Keratinocyte (primary cell): ENCODE results near the gene SLC39A11. TPM values are rescaled to one million over a fixed set of nuclear protein-coding genes. Genes with fewer than 3 reads are reported as not detected.

Experiments
- DNase-seq: peaks from one replicate; pipeline ENCODE4 v3.0.0-alpha.2; 2011; ENCODE audit warnings: low read depth, missing footprints, low spot score
- FAIRE-seq: peaks from 2 replicates; lab custom pipeline; 2011; peaks lifted over from hg19 to GRCh38; lab: Jason Lieb, UNC
- H2AFZ ChIP-seq: 2 replicates; pipeline ENCODE4 v1.6.0; 2012; ENCODE audit warnings: low read length, control low read depth, inconsistent platforms; ENCODE audit not compliant: control insufficient read depth
- H3K27ac ChIP-seq: 2 replicates; pipeline ENCODE4 v1.5.1; 2011; ENCODE audit warnings: low read length; ENCODE audit not compliant: control insufficient read depth, insufficient read depth
- H3K27me3 ChIP-seq: 3 replicates; pipeline ENCODE4 v1.6.0; 2011; ENCODE audit warnings: low read length; ENCODE audit not compliant: control insufficient read depth, insufficient read depth; ENCODE audit errors: extremely low read depth
- H3K36me3 ChIP-seq, 2 experiments: 2 replicates in 1 of 2; 3 replicates in 1 of 2; pipeline ENCODE4 v1.5.1; 2011; ENCODE audit warnings: low read length in 2 of 2, mild to moderate bottlenecking in 1 of 2; ENCODE audit not compliant: control insufficient read depth in 2 of 2, insufficient read depth in 2 of 2; ENCODE audit errors: extremely low read depth in 1 of 2
- H3K4me1 ChIP-seq: 3 replicates; pipeline ENCODE4 v1.5.1; 2011; ENCODE audit warnings: low read length; ENCODE audit not compliant: control insufficient read depth, insufficient read depth; ENCODE audit errors: extremely low read depth
- H3K4me2 ChIP-seq: 3 replicates; pipeline ENCODE4 v1.6.0; 2011; ENCODE audit warnings: low read depth, low read length; ENCODE audit not compliant: control insufficient read depth, insufficient read depth; ENCODE audit errors: extremely low read depth
- H3K4me3 ChIP-seq, 3 experiments: fragments of 200-600 bp in 1 of 3; sonication (generic) in 1 of 3; 2 replicates in 2 of 3; 3 replicates in 1 of 3; pipeline ENCODE4 v1.5.1; 2011 to 2016; ENCODE audit warnings: low read length in 3 of 3, mild to moderate bottlenecking in 3 of 3, control low read depth in 2 of 3, inconsistent platforms in 1 of 3, low read depth in 1 of 3, mixed read lengths in 1 of 3, mixed run types in 1 of 3, moderate library complexity in 1 of 3; ENCODE audit not compliant: control insufficient read depth in 2 of 3, insufficient read depth in 2 of 3; ENCODE audit errors: extremely low read depth in 1 of 3
- H3K79me2 ChIP-seq: 2 replicates; pipeline ENCODE4 v1.6.0; 2012; ENCODE audit warnings: low read length; ENCODE audit not compliant: control insufficient read depth, insufficient read depth
- H3K9ac ChIP-seq: 3 replicates; pipeline ENCODE4 v1.6.0; 2011; ENCODE audit warnings: low read length; ENCODE audit not compliant: control insufficient read depth, insufficient read depth; ENCODE audit errors: extremely low read depth
- H3K9me1 ChIP-seq: 3 replicates; pipeline ENCODE4 v1.6.0; 2011; ENCODE audit warnings: low read length; ENCODE audit not compliant: control insufficient read depth, insufficient read depth; ENCODE audit errors: extremely low read depth
- H3K9me3 ChIP-seq: 2 replicates; pipeline ENCODE4 v1.5.1; 2012; ENCODE audit warnings: low read depth, low read length; ENCODE audit not compliant: control insufficient read depth
- H4K20me1 ChIP-seq: 3 replicates; pipeline ENCODE4 v1.6.0; 2011; ENCODE audit warnings: low read length; ENCODE audit not compliant: control insufficient read depth, insufficient read depth; ENCODE audit errors: extremely low read depth
- EZH2 ChIP-seq: IDR thresholded peaks from one replicate; pipeline ENCODE4 v1.6.1; 2012; ENCODE audit warnings: inconsistent platforms, mild to moderate bottlenecking, low read length, moderate library complexity
- dilution Hi-C: fragments of 300-500 bp; cut with MboI; formaldehyde crosslinking; loops from one replicate; pipeline ENCODE4 v1.7.0; 2020; ENCODE audit warnings: low sequenced_read_pairs; ENCODE audit not compliant: extremely low pct_ligation_motif_present
- polyA plus RNA-seq, 5 experiments: library from polyadenylated mRNA; depleted of rRNA in 3 of 5; stranded (reverse) in 3 of 5; stranded (forward) in 1 of 5; unstranded in 1 of 5; fragments of >200 nt; gene quantifications; 1 replicate in 1 of 5; 2 replicates in 3 of 5; 3 replicates in 1 of 5; pipeline versions ENCODE4 v1.2.1 to v1.2.3, GENCODE V29; 2011 to 2012; ENCODE audit warnings: missing spikeins in 2 of 5, low read depth in 1 of 5, low replicate concordance in 1 of 5
- TF ChIP-seq, protein P1 (sequence below), 3 experiments: IDR thresholded peaks in 1 of 3; conservative IDR thresholded peaks in 1 of 3; optimal IDR thresholded peaks in 1 of 3; 2 replicates in 2 of 3; 3 replicates in 1 of 3; pipeline versions ENCODE3 to v1.5.1; 2011; ENCODE audit warnings: low read length in 3 of 3, mild to moderate bottlenecking in 3 of 3, moderate library complexity in 2 of 3, control low read depth in 1 of 3, inconsistent platforms in 1 of 3; ENCODE audit not compliant: insufficient read depth in 2 of 3; ENCODE audit errors: extremely low read depth in 1 of 3

Gene SLC39A11
- polyA plus RNA-seq, 1 donor (not counting 4 experiments of a cell fraction or from before 2014, with no cell fraction given) = 11.5 TPM

DNA sequence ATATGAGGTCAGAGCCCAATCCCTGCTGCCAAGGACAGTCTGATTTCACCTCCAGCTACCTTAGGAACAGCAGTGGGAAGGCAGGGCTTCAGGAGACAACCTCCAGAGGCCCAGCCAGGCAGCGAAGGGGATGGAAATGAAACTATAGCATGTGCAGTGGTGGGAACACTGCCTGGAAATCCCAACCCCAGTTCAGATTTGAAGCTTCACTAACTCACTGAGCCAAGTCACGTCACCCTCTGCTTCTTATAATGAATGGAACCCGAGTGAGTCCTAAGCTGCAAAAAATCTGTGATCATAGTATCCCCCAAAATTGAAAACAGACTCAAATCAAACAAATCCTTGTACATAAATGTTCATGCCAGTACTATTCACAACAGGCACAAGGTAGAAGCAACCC is 36.0 kb upstream of the SLC39A11 start:
- Histone ChIP-seq H3K27me3 (no peaks in the 10 kb centered on the region), H3K79me2 (no peaks in the 10 kb centered on the region), H3K4me3 (no peak overlapping the region), H3K9me3 (no peaks in the 10 kb centered on the region), H3K36me3 (no peaks in the 10 kb centered on the region), H3K4me1 (no peaks in the 10 kb centered on the region), H3K9me1 (no peaks in the 10 kb centered on the region), H4K20me1 (no peaks in the 10 kb centered on the region), H2AFZ (no peak overlapping the region), H3K4me2 (no peak overlapping the region), H3K9ac (no peak overlapping the region), H3K27ac (no peak overlapping the region)
- FAIRE-seq = no peak
- dilution Hi-C loops = no loop called here
- TF ChIP-seq, protein P1, sequence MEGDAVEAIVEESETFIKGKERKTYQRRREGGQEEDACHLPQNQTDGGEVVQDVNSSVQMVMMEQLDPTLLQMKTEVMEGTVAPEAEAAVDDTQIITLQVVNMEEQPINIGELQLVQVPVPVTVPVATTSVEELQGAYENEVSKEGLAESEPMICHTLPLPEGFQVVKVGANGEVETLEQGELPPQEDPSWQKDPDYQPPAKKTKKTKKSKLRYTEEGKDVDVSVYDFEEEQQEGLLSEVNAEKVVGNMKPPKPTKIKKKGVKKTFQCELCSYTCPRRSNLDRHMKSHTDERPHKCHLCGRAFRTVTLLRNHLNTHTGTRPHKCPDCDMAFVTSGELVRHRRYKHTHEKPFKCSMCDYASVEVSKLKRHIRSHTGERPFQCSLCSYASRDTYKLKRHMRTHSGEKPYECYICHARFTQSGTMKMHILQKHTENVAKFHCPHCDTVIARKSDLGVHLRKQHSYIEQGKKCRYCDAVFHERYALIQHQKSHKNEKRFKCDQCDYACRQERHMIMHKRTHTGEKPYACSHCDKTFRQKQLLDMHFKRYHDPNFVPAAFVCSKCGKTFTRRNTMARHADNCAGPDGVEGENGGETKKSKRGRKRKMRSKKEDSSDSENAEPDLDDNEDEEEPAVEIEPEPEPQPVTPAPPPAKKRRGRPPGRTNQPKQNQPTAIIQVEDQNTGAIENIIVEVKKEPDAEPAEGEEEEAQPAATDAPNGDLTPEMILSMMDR (optimal IDR thresholded peaks at IDR 0.05 in 1 of 3, IDR thresholded peaks at IDR 0.05 in 1 of 3, conservative IDR thresholded peaks at IDR 0.05 in 1 of 3; ENCODE audit: extremely low read depth in 1 of 3, insufficient read depth in 2 of 3, low read length in 3 of 3) = no peak
- no peak for TF ChIP-seq EZH2
- DNase-seq = no peak

DNA sequence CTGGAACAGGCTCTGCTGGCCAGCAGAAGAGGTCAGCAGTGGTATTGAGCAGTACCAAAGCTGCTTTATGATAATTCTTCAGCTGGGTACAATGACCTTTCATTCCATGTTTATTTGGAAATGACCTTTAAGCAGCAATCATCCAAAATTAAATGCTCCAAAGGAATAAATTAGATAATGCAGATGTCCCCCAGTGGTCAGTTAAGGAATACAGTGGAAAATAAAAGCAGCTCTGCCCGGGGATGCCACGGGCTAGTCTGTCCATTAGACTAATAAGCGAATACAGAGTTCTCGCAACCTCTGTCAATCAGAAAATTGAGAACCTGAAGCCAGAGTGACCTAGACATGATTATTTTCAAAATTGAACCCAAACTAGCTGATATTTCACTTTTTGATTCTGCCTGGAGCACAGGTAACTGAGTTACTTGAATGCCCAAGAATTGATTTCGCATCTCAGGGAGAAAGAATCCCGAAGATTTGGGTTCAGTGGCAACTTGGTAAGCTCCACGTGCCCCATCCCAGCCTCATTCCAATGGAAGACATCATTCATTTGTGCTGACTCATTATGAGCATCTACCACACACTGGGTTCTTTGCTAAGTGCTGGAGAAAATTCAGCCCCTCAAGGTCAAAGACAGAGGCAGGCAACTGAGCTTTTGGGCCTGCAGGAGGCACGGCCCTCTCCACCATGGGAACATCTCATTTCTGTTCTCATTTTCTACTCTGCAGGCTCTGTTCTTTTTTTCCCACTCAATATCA is 34.4 kb upstream of the SLC39A11 start:
- Histone ChIP-seq H3K4me3 (no peak overlapping the region), H3K36me3 (no peaks in the 10 kb centered on the region), H3K27ac (no peak overlapping the region), H4K20me1 (no peaks in the 10 kb centered on the region), H3K4me1 (no peaks in the 10 kb centered on the region), H2AFZ (no peak overlapping the region), H3K79me2 (no peaks in the 10 kb centered on the region), H3K27me3 (no peaks in the 10 kb centered on the region), H3K9me3 (no peaks in the 10 kb centered on the region), H3K9ac (no peak overlapping the region), H3K9me1 (no peaks in the 10 kb centered on the region), H3K4me2 (no peak overlapping the region)
- TF ChIP-seq EZH2 = no peak
- TF ChIP-seq, protein P1 (optimal IDR thresholded peaks at IDR 0.05 in 1 of 3, IDR thresholded peaks at IDR 0.05 in 1 of 3, conservative IDR thresholded peaks at IDR 0.05 in 1 of 3; ENCODE audit: extremely low read depth in 1 of 3, insufficient read depth in 2 of 3, low read length in 3 of 3) = no peak
- no peak for FAIRE-seq
- dilution Hi-C loops = no loop called here
- no peak for DNase-seq
